Left colon (tissue), 2 donors: ENCODE data around the gene COL18A1. TPM values are rescaled to one million over a fixed set of nuclear protein-coding genes. Genes with fewer than 3 reads are reported as not detected.
A peak's percentile ranks its signal among the peaks of the same experiment; 100 is the strongest.

Experiments used
- ATAC-seq: fragments of 200-7000 bp; cut with Tn5 transposase; one replicate; pipeline ENCODE4 v1.9.1; 2020; ENCODE audit warnings: mild to moderate bottlenecking, moderate library complexity
- DNase-seq, 2 donors: peaks; one replicate each; pipeline ENCODE4 v3.0.0-alpha.2; 2020
- intact Hi-C, 2 donors: fragments of 100-400 bp; cut with DNase I in 1 of 2; cut with micrococcal nuclease in 1 of 2; formaldehyde crosslinking; loops; one replicate each; pipeline versions ENCODE4 v1.11.2 to v1.14.0; 2022; cut with DNase I, micrococcal nuclease
- total RNA-seq, 2 donors: library from RNA; stranded (reverse); fragmentation: NEBNext Ultra II Directional; extraction: Animal tissue kit (Norgen Biotek cat#: 25700); gene quantifications; one replicate each; pipeline ENCODE4 v1.2.1, GENCODE V29; 2021
- donor health status: DM: no; HTN: no; CAD: no.
- donor health status: DM: yes; HTN: yes; CAD: no.

The COL18A1 gene
- total RNA-seq, 2 donors from 2014 or later = 10.6 to 17.0 TPM

DNA sequence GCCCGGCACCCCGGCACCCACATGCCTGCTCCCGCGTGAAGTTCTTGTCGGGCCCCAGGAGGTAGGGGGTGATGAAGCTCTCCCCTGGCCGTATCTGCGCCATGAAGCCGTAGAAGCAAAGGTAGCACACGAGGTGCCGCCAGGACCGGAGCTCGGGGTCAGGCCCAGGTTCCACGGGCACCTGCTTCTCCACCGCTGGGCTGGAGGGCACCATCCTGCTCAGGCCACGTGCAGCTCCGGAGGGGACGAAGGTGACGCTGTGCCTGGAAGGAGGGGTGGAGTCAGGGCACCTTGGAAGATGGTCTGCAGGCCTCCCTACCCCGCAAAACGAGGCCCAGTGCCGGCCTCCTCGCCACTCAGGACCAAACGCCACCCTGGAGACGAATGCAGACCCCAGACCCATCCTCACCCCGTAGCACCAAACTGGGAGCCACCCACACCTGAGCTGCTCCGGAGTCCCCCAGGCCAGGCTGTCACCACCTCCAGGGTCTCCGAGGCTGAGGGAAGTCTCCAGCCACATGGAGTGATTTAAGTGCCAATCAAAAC lies 132.9 kb downstream of the COL18A1 start:
- DNase-seq = peak; percentile 5 to 20
- intact Hi-C loops = no loop called here
- ATAC-seq = no peak

DNA sequence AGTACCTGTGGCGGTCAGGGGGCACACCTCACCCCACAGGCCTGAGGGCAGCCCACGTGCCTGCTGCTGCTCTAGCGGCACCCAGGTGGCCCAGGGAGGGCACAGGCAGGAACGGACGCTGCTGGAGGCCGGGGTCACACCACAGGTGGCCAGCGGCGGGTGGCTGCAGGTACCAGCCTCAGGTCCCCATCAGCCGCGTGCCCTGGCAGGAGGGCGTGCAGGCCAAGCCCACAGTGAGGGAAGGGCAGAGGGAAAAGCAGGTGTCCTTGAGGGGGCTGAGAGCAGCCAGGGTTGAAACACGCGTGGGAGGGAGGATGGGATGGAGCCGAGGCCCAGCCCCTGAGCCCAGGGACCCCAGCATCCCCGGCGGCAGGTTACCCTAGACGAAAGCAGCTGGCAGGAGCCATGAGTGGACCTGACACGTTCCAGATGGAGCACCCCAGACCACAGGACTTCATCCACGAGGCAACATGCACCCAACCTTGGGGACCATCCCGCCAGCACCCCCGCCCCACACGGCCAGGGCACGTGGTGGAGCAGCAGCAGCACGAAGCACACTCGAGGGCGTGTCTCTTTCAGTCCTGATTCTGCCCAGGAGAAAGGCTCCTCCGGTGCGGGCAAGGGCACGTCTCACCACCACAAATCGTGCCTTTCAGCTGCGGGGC lies 133.5 kb downstream of the COL18A1 start:
- DNase-seq (peak; percentile 7 to 26), ATAC-seq (no peak)
- intact Hi-C loops = no loop called here

DNA sequence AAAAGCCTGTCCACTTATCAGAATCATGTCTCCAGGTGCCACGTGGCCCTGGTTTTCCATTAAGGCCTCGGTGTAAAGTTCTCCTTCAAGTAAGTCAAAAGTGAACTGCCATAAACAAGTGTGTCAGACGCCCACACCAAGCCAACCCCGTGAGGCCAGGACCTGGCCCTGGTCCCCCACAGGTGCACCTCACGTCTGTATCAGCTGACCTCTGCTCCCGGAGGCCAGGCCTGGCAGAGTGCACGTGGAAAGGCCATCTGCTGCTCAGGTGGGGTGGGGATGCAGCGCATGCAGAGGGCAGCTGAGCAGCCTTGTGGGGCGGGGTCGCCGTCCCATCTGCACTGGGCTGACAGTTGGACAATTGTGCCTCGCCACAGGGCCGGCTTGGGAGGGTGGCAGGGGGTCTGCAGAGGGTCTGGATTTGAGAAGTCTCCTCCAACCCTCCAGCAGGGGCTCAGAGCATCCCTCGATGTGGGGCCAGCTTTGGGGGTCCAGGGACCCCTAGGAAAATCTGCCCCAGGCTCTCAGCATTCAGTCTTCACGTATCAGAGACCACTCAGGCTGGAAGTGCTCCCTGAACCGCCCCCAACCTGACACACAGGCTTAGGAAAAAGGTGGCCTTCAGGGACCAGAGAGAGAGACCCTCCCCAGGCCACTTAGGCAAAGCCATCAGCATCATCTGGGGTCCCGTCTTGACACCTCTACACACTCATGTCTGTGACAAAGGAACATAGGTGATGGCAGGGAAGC lies 134.3 kb downstream of the COL18A1 start:
- DNase-seq (peak; percentile 19 to 25), ATAC-seq (no peak)
- intact Hi-C loops = no loop called here

DNA sequence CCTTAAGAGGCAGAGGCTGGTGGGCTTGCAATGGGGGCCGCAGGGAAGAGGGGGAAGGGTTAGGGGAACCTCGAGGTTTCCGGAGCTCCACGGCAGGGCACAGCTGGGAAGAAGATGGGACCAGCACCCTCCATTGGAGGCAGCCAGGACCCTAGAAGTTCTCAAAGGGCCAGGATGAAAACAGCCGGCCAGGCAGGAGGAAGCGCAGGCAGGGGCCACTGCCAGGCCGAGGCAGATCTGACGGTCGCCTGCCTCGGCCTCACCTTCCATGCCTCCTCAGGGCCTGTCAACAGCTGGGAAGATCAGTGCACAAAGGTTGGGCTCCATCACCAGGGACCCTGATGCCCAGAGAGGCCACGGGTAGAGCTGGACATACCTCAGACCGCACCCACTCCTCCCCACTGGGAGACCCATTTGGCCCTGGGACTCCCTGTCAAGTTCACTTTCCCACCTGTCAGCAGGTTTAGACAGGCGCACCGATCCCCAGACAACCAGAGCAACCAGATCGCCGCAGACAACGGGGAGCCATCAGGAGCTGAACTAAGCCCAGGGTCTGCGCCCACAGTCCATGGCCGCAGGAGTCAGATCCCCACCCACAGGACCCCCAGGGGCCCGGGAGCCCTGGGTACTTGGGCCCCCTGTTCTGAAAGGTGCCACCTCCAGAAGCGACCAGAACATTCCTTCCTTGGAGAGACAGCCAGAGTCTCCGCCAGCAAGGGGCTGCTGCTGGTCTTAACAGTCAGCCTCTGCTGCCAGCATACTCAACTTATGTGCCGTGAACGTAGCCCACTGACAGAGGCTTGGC lies 135.0 kb downstream of the COL18A1 start:
- intact Hi-C loops = no loop called here
- peak; percentile 4 to 21 for DNase-seq
- ATAC-seq = no peak

DNA sequence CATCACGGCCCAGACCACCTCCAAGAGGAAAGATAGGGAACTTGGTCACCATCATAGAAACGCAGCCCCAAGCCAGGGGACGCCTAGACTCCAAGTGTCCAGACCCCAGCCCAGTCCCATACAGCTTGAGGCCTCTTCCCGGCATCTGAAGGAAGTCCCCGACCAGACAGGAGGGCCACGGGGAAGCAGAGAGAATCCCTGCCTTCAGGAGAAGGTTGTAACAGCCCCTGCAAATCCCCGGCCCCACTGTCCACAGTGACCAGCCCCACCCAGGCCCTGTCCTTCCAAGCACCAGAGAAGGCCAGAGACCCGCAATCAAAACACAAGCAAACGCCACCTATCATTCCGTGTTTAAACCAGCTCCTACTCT lies 135.6 kb downstream of the COL18A1 start:
- ATAC-seq (no peak), DNase-seq (peak in 1 of 2 donors; percentile 24)
- intact Hi-C loops = no loop called here

DNA sequence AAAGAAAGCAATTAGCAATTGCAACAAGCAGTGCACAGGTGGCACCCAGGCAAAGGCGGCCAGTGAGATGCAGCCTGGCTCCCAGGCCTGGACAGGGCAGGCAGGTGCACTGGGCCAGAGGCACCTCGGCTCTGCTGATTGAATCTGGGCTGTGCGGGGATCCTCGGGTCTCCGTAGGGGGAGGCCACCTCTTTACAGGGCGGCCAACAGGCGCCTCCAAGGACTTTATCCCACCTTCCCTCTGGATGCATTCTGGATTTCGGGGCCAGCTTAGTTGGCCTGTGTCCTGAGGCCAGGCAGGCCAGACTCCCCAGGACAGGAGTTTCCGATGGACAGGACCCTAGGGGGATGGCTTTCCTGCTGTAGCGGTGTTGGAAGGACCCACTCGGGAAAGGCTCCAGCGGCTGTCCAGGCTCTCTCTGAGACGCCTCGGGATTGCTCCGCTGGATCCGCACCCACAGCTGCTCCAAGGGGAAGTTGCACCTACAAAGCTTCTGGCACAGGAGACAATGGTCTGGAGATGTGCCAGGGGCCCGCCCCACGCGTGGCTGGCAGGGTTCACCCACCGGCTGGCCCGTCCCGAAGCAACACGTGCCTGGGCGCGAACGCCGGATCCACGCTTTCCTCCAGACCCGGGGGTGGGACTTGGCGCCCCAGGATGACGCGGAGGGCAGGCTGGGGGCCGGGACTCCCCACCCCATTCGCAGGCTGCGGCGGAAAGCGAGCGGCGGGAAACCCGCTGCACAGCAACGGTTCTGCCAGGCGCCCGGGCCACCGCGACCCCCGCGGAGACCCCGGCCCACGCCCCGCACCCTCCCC lies 136.5 kb downstream of the COL18A1 start:
- ATAC-seq (peak; percentile 81), DNase-seq (peak; percentile 81 to 88)
- intact Hi-C loops = no loop called here

DNA sequence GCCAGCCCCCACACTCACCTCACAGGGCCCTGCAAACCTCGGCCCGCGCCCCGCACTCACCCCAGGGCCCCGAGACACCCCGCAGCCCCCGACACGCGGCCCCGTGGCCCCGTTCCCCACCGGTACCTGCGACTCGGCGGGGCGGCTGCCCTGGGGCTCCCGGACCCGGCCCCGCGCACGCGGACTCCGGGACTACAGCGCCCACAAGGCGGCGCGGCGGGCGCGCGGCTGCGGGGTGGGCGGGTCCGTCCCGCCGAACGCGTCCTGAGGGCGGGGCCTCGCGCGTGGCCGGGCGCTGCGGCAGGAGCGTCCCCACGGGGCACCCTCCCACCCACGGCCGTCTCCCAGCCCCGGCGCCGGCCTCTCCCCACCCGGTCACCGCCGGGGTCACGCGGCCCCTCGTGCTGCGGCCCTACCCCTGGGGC lies 137.3 kb downstream of the COL18A1 start, which contains the start of gene SLC19A1:
TSS of gene SLC19A1 (minus strand) at position 199 of the 425 bp plus-strand sequence. CDS start 4,481 bp downstream, outside the sequence.
- intact Hi-C loops = no loop called here

DNA sequence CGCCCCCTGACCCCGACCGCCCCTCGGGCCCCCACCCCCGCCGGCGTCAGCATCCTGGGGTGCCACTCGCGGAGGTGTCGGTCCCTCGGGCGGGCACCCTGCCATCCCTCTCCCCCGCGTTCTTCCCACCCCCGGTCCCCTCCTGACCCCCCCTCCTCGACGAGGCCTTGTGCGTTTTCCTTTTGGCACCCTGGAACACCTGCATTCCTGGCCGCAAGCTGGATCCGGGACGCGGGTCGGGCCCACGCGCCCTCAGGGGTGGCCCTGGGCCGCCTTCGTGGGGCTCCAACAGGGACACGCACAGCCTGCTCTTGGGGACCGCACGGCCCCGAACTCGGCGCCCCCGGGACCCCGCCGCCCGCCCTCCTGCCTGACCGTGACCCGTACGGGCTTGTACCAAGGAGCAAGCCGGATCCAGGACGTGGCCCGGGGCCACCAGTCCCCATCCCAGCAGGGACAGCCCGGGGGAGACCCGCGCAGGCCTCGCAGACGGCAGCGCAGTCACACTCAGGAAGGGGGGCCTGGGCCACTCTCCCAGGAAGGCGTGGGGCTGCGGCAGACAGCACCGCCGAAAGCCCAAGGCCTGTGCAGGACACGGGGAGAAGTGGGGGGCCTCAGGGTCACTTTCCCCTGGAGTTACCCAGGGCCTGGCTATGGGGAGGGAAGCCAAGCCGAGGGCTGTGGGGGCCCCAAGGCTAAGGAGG lies 137.9 kb downstream of the COL18A1 start:
- DNase-seq (peak; percentile 27 to 51), ATAC-seq (peak; percentile 1)
- intact Hi-C loops = no loop called here

More for the DNA sequence above, 137.3 kb downstream of the COL18A1 start, which contains the start of gene SLC19A1:
- peak; percentile 31 to 80 for DNase-seq
- peak; percentile 81 for ATAC-seq

DNA sequence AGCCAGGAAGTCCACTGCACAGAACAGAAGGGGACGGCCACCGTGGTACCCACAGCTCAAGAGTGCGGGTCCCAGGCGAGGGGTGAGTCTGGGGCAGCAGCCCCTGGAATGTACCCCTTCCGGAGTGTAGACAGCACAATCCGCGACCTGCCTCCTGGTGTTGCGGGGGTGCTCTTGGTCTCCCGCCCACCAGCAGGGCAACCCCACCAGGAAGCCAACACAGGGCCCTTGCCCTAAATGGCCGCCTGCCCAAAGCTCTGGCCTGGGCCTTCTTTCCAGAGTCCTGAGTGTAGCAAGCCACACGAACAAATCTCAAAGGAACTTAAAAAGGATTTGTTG lies 138.4 kb downstream of the COL18A1 start:
- ATAC-seq (no peak), DNase-seq (peak in 1 of 2 donors; percentile 25)
- intact Hi-C loops = no loop called here

DNA sequence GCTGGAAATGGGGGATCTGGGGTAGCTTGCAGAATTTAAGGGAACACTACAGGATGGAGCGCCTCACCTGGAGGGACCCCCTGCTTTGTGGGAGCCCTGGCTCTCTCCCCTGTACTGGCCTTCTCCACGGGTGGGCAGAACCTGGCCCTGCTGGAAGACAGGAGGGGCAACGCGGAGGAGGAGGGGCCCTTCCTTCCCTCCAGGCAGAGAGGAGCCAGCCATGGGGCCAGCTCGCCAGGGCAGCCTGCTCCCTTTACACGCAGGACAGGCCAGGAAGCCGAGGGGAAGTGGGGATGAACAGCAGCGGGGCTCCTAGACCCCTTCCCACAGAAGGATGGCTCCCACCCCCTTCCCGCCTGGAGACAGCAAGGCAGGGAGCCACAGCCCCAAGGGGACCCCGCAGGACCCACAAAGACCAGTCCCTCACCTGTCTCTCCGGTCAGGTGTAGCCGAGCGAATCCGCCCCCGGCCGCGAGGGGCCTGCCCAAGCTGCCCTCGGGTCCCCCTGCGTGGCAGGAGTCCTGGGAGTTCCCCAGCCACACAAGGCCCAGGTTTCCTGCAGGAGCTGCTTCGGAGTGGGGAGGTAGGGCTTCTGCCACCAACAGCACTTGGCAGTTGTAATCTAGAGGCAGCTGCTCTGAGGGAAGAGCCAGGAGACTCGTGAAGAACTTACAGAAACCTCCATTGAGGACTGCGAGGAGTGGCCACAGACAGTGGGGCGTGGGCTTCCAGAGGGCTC lies 138.9 kb downstream of the COL18A1 start:
- intact Hi-C loops = no loop called here
- ATAC-seq = no peak
- peak; percentile 11 to 24 for DNase-seq

DNA sequence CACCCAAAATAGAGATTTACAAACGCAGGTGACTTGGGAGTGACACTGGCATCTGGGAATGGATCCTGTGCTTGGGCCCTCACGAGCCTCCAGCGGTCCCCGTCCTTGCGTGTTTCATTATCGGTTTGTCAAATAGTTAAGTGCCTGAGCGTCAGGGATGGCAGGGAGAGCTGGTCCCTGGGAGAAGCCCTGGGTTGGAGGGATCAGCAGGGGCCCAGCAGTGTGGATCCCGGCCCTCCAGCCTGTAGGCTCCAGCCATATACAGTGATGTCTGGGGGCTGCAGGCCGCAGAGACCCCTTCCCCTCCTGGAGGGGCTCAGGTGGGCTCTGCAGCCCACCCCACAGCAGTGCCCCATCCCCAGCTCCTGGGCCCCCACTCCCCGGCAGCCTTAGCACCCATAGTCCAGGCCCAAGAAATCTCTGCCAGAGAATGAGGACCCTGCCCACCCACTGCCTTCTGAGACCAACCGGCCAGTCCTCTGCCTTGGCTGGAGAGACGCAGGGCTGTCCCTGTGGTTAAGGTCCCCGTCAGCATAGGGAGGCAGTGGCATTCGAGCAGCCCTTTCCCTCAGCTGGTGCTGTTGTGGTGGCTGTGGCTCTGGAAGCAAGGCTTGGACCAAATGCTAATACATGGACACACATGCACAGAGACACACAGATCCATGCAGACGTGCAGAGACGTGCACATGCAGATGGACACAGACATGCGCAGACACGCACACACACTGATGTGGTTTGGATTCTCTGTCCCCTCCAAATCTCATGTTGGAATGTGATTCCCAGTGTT lies 139.7 kb downstream of the COL18A1 start:
- ATAC-seq (no peak), DNase-seq (peak in 1 of 2 donors; percentile 19)
- intact Hi-C loops = no loop called here

DNA sequence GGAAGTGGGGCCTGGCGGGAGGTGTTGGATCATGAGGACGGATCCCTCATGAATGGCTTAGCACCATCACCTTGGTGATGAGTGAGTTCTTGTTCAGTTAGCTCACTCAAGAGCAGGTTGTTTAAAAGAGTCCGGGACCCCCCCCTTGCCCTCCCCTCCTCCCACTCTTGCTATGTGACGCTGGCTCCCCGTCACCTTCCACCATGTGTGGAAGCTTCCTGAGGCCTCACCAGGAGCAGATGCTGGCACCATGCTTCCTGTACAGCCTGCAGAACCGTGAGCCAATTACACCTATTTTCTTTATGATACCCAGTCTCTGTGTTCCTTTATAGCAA lies 140.2 kb downstream of the COL18A1 start:
- no peak for DNase-seq
- intact Hi-C loops = no loop called here
- ATAC-seq = no peak

DNA sequence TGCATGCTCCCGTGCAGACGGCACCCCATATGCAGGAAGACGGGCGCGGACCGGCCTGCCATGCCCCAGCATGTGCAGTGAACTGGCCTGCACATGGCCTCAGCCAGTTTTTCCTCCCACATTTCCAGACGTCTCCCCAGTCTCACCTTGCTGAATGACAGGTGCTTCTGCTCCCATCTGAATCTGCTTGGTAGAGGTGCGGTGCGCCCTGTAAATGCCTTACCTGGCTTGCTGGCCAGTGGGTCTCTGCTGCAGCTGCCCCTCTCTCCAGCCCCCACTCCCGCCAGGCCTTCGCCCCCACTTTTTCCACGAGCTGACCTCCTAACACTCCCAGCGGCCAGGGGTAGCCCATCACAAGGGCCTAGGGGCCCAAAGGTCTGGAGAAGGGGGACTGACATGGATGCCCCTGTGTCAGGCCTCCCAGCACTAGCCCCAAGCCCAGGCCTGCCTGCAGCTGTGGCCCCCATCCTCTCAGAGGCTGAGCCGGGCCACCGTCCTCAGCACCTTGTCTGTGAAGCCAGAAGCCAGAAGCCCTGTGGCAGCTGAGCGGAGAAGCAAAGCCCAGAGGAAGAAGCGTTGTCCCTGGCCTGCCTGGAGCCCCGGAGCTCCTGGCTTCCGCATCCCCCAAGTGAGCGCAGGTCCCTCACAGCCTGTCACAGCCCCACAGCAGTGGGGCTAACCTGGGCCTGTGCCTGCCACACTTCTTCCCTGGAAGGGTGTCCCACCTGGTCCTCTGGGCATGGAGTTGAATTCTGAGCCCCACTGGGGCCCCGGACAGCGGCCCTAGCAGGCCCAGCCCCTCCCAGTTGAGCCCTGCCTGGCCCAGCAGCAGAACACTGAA lies 140.9 kb downstream of the COL18A1 start:
- no peak for ATAC-seq
- DNase-seq = peak in 1 of 2 donors; percentile 20
- intact Hi-C loops = no loop called here

DNA sequence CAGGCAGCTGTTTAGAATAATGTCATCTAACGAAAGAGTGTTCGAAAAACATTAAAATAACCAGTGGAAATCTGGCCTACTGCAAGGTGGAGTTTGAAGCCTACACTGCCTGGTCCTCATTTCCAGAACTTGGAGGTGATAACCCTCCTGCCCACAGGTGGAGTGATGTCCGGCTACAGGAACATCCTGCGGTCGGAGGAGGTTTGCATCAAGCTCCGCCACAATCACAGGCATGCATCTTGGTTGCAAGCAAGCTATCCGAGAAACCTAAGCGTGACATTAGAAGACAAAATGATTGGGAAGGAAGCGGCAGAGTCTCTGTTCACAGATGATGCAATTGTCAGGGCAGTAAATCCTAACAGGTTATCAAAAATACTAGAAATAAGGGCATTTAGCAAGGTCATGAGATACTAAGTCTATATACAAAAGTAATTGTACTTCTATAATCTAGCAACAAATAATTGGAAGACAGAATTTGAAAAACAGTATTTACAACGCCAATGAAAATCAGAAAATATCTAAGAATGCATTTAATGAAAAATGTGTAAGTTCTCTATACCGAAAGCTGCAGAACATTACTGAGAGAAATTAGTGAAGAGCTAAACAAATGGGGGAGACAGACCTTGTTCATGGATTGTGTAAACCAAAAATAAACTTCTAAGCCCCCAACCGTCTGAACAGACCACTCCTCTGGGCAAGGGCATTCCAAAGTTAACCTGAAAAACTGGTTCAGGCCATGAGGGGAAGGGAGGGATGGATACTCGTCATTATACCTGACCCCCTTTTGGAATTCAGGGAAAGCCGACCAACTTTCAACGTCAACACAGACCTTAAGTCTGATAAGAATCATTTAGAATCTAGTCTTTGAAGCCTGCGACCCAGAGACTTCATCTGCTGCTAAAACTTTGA lies 141.9 kb downstream of the COL18A1 start:
- intact Hi-C loops = no loop called here
- DNase-seq (no peak), ATAC-seq (no peak)

DNA sequence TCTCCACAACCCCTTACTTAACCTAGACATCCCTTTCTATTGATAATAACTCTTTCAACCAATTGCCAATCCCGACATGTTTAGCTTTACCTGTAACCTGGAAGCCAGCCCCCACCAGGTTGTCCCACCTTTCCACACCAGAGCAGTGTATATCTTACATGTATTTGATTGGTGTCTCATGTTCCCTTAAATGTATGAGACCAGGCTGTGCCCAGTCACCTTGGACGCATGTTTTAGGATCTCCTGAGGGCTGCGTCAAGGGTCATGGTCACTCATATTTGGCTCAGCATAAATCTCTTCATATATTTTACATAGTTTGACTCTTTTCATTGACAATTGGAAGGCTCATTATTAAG lies 142.6 kb downstream of the COL18A1 start:
- intact Hi-C loops = no loop called here
- peak in 1 of 2 donors; percentile 3 for DNase-seq
- ATAC-seq = no peak
